Coronary artery (tissue), 2 donors: Measurements from ENCODE around the gene PRKG1.

ENCODE experiments used
- DNase-seq: peaks from one replicate; pipeline ENCODE4 v3.0.0-alpha.2; 2017; ENCODE audit warnings: low spot score
- H3K27ac ChIP-seq, 2 donors: fragments of 200-600 bp; sonication (generic); one replicate each; pipeline ENCODE4 v1.5.1; 2016 to 2019
- H3K4me3 ChIP-seq: fragments of 200-600 bp; sonication (generic); 2 replicates; pipeline ENCODE4 v1.5.1; 2016; ENCODE audit warnings: mild to moderate bottlenecking, moderate library complexity
- TF ChIP-seq, protein P1 (sequence below): fragments of 200-600 bp; sonication (generic); IDR thresholded peaks from one replicate; pipeline ENCODE4 v1.5.1; 2019; ENCODE audit warnings: antibody characterized with exemption

The PRKG1 gene

DNA sequence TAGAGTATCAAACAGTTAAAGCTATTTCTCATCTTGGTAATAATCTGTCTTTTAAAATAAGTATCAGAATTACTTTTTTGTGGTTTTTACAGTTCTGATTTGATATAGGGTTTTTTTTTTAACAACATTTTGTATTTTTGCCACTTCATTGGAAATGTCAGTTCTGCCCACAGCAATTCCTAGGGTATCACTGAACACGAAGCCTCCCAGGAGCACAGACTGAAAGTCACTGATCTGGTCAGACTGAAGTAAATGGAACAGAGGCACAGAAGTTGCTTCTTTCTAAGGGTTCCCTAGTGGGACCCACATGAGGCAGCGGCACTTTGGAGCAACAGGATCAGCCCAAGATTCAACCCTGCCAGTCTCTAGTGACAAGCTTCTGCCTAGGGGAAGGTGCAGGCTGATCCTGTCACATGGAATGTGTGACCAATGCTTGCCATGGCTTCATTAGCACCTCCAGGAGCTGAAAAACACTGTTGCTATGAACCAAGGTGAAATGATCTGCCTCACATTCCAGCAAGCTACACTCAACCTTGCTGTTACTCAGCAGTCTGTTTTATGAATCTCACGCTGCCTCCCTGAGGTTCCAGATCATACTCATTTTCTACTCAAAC lies 898.6 kb downstream of the PRKG1 start:
- Histone ChIP-seq H3K4me3 (no peak overlapping the region), H3K27ac (no peak overlapping the region)
- TF ChIP-seq, protein P1, sequence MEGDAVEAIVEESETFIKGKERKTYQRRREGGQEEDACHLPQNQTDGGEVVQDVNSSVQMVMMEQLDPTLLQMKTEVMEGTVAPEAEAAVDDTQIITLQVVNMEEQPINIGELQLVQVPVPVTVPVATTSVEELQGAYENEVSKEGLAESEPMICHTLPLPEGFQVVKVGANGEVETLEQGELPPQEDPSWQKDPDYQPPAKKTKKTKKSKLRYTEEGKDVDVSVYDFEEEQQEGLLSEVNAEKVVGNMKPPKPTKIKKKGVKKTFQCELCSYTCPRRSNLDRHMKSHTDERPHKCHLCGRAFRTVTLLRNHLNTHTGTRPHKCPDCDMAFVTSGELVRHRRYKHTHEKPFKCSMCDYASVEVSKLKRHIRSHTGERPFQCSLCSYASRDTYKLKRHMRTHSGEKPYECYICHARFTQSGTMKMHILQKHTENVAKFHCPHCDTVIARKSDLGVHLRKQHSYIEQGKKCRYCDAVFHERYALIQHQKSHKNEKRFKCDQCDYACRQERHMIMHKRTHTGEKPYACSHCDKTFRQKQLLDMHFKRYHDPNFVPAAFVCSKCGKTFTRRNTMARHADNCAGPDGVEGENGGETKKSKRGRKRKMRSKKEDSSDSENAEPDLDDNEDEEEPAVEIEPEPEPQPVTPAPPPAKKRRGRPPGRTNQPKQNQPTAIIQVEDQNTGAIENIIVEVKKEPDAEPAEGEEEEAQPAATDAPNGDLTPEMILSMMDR = no peak
- DNase-seq = no peak

DNA sequence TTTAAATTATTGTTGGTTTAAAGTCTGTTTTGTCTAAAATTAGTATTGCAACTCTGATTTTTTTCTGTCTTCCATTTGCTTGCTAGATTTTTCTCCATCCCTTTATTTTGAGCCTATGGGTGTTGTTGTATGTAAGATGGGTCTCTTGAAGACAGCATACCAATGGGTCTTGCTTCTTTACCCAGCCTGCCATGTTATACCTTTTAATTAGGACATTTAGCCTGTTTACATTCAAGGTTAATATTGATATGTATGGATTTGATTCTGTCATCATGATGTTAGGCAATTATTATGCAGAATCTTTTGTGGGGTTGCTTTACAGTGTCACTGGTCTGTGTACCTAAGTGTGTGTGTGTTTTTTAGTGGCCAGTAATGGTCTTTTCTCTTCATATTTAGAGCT lies 906.5 kb downstream of the PRKG1 start:
- TF ChIP-seq, protein P1 = no peak
- Histone ChIP-seq H3K4me3 (no peak overlapping the region), H3K27ac (no peak overlapping the region)
- no peak for DNase-seq

- no peak overlapping the region for H3K27ac ChIP-seq
- TF ChIP-seq, protein P1 = no peak
- no peak for DNase-seq
- no peak overlapping the region for H3K4me3 ChIP-seq
These were observed 907.4 kb downstream of the PRKG1 start for GRCh38 chr10:51981731-51982130.

- Histone ChIP-seq H3K27ac (no peak overlapping the region), H3K4me3 (no peak overlapping the region)
- no peak for DNase-seq
- TF ChIP-seq, protein P1 = no peak
These were observed 909.2 kb downstream of the PRKG1 start for GRCh38 chr10:51983481-51983880.

GRCh38 chr10:51985336-51985735 lies 911.0 kb downstream of the PRKG1 start:
- no peak for DNase-seq
- H3K27ac ChIP-seq = no peak overlapping the region
- TF ChIP-seq, protein P1 = no peak
- no peak overlapping the region for H3K4me3 ChIP-seq

DNA sequence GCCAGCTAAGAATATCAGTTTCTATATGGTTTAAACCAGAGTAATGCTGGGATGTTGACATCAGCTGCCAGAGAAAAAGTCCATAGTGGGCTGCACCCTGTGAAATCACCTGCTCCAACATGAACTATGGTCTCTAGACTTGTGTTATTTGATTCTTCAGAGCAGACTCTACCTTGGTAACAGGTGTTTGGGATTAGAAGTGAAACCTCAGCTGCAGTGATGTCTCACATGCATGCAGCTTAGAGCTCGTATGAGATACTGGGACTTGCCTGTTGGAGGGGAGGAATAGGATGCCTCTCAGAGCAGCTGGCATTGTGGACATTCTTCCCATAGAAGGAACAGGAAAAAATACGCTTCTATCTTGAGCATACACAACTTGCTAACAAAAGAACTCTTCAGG lies 912.2 kb downstream of the PRKG1 start:
- Histone ChIP-seq H3K4me3 (no peak overlapping the region), H3K27ac (no peak overlapping the region)
- DNase-seq = no peak
- TF ChIP-seq, protein P1 = no peak

DNA sequence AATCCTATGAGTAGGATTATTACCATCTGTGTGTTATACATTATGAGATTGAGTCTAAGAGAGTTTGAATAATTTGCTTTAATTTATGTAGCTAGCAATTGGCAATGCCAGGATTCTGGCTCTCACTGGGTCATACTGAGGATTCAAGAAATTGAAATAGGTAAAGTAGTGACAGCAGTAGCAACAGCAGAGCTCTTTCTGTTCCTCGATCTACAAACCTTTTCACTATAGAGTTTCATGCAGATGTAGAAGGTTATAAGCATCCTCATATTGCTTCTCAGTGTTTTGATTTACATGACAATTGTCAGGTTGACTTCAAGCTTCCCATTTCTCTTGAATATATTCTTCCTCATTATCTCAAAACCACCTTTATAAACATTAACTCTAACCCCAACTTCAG lies 919.2 kb downstream of the PRKG1 start:
- TF ChIP-seq, protein P1 = no peak
- Histone ChIP-seq H3K27ac (no peak overlapping the region), H3K4me3 (no peak overlapping the region)
- DNase-seq = no peak
